HTERT RPE-1 (cell line): Measurements from ENCODE around the gene CLASP1.
"Not testable (repeated sequence)": the region's sequence is repeated elsewhere in the genome, so short reads cannot be mapped to it uniquely, and the experiment has no call there.

Source experiments
- in situ Hi-C: fragments of 300-500 bp; cut with MboI; formaldehyde crosslinking; loops from 4 replicates; pipeline ENCODE4 v1.14.3; 2020; ENCODE audit warnings: low sequenced_read_pairs

The CLASP1 gene

DNA sequence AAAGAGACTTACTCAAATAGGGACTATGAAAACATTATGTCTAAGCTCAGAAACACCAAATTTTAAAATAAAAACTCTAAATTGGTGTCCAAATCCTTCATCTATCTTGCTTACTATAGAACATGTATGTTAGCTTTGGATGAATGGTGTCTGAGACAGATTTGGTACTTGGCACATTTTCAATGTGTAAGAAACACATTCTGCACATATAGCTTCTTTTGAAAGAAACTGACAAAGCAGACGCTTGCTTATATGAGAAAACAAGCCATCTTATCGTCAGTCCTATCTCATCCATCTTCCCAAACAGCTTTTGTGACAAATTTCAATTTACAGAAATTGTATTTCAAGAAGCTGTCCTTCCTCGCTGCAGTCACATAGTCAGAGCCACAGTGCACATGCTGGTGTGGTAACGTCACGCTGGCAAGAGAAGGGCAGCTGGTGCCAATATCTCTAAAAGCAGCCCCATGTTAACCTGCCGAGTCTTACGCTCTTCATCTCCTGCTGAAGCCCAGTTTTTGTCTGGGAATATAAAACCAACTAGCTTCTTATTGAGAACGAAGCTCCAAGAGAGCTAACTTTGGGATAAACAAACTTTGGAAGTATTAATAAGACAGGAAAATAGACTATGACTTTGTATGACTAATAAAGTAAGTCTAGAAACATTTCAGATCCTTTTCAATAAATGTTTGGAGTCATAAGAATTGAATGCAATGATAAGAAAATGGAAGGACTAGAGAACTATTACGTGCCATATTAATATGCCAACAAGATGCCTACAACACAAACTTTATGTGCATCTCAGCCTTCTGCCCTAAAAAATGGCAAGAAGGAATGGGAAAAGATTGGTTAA is 289.3 kb downstream of the CLASP1 start:
- in situ Hi-C loops = no loop called here

DNA sequence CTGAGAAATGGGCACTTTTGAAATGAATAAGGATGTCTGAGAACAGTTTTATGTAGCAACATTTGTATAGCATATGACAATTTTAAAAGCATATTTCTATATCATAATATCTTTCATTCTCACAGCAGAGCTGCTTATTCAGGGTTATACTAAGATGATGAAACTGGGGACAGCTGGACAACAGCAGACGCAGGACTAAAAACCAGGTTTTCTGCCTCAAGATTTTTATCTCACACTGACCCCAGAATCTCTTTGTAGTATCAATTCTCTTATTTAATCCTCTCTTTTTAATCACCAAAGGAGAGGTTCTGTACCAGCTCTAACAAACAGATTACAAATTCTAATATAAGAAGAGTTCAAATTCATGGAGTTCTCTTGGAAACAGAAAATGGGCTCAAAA is 290.1 kb downstream of the CLASP1 start:
- in situ Hi-C loops = no loop called here

DNA sequence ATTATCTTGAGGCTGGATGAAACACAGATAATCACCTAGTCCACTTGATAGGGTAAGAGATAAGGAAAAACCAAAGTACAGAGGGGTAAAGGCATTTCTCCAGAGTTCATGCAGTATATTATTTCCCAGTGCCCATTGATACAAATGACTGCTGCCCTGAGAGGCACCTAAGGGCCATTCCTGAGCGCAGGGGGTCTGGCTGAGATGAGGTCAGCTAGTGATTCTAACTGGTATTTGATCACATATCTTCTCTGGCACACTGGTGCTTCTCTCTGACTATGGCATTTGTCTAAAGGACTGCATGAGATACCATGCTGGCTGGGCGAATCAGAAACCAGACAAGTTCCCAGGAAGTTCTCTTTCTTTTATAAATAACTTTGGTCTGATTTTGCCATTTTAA is 291.0 kb downstream of the CLASP1 start:
- in situ Hi-C loops = no loop called here

DNA sequence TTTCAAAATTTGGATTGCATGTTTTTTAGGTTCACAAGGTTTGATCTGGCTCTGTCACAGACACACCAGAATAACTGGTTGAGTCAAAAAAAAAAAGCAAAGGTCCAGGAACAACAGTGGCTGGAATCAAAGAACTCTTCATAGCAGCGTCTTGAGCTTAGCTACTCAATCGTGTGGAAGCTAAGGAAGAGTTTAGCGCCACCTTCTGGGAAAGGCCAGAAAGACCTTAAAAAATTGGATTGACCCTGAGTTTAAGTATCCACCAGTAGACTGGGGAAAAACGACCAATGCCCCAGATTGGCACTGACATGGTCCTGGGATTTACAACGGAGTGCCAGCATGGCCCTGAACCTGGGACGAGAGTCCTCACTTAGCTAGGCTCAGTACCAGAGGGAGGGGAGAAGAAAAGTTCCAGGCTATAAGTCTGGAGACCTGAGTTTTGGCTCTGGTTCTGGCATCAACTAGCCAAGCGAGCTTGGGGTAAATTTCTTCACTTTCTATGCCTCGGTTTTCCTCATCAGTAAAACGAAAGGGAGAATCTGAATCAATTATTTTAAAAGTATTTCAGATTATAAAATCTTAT is 293.1 kb downstream of the CLASP1 start:
- in situ Hi-C loops = no loop called here

DNA sequence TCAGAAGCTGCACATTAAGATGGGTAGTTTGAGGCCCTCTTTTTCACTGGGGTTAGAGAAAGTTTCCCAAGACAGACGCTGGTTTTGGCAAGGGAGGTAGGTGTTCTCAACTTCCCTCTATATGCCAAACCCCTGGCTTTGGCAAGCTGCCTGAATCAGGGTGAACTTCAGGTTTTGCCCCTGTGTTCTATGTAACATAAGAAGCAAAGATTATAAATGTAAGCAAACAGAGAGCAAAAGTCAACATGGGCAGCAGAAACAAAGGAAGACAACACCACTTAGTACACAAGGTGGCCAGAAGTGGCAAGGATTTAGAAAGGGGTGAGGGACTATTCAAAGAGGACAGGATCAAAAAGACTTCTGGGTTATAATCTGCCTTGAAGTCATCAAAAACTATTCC is 293.8 kb downstream of the CLASP1 start:
- in situ Hi-C loops = no loop called here

DNA sequence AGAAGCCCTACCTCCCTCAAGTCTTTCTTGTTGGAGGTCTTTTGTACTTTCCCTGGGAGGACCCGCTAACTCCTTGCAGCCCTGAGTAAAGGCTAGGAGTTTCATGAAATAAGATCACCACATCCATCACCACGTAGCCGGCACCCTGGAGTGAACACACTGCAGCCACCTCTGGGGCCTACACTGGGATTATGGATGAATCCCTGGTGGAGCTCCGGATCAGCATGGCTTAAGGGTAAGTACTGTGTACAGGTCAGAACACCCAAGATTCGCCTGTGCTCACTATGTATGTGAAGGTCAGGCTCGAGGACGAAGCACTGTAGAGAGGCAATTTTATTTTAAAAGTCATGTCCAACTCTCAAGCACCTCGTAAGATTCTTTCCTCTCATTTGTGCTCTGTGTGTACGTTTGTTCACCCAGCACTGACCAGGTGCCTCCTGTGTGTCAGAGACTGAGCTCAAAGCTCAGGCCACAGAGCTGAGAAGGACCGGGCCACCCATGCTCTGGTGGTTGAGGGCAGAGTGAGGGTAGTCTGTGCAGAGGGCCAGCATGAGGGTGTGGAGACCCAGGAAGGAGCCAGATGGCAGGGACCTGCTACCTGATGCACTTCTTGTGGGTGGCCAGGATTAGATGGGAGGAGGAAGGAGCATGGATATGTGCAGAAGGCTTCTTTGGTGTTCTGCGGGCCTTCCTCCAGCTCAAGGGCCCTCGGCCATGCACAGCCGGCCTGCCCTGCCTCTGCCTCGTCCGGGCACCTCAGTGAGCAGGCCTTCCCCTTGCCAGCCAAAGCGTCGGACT is 297.5 kb downstream of the CLASP1 start:
- in situ Hi-C loops = no loop called here

DNA sequence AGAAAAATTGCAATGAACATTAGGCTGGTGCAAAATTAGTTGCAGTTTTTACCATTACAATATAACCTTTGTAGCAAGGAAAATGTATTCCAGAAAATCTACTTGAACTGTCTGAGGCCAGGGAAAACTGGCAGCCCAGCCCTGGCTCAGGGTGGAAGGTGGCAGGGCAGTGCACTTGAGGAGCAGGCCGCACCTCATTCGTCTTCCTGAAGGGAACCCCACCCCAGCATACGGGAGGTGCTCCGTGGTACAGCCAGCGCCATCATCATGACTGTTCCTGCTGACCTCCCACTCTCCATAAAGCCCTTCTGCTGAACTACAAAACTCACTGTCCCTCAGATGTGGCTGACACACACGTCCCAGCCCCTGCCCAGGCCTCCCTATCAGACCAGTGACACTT is 298.4 kb downstream of the CLASP1 start:
- in situ Hi-C loops = no loop called here

DNA sequence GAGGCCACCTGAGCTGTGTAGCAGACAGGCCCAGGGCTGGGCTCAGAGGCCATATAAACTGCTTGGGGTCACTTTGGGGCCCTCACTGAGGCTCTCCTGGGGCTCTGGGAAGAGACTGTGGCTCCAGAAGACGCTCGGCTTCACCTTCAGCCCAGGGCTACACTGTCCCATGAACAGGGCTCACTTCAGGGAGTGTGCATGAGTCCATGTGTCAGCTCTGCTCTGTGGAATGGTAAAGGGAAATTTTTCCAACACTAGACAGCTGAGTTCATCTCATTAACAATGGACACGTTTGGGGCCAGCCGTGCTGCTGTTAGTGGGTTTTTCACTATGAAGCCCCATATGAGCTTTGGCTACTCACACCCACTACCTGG is 298.9 kb downstream of the CLASP1 start:
- in situ Hi-C loops = no loop called here

DNA sequence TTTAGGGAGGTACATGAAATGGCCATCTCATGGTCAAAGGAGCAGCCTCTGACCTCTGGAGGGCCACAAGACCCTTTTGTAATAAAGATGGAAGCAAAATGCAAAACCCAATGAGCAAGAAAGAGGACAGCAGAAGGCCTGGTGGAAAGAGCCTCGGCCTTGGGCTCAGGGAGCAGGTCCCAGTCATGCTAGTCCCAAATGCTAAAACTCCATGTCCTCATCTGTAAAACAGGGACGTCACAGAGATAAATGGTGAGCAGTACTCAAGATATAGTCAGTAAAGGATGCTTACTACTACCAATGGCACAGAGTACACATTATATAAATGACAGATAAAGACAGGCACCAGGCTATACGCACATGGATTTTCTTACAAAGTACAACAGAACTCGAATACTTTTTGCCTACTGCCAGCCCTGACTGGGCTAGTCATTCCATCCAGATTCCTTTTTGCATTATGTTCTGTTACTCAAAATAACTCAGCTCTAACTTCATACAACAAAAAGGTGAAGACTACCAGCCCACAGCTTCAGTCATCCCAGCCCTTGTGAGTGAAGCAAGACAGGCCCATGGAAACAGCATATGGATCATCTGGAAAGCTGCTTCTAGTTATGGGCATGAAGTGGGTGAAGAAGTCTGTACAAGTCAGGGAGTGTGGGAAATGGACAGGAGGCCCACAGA is 299.4 kb downstream of the CLASP1 start:
- in situ Hi-C loops = no loop called here

DNA sequence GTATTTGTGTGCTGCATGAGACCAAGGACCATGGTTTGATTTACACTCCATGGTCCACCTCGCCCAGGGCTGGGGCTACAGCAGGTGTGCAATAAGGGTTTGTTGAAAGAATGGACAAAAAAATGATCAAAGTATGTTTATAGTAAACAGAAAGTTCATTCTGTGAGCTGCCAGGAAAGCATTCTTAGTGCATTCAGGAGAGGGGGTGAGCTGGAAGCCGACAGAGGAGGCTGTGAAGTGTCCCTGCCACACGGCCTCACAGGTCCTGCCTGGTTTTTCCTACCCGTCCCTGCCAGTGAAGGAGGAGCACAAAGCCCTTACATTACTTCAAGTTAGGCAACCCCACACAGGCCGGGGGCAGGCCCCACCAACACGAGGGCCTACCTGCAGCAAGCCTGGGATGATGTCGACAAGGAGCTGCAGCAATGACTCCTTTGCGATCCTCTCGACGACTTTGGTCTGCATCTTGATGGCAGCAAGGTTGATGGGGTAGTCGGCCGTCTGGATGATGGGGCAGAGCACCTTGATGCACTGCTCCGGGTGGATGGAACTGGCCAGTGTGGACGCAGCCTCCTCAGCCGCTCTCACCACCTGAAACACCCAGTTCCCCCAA is 301.0 kb downstream of the CLASP1 start:
- in situ Hi-C loops = no loop called here

DNA sequence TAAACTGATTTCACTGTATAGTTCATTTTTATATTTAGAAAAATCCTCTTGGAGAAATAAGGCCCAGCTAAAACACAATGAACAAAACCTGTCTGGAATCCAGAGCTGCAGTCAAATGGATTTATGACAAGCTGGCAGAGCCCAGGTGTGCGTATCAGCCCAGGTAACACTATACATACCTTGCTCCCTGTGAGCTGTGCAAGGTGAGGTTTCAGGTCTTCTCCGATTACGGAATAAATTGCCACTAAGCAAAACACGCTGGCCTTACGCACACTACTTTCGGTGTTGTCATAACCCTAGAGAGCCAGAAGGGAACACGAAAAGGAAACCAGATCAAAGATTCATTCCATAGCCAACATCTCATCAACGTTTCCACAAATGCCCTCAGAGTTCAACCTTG is 302.4 kb downstream of the CLASP1 start:
- in situ Hi-C loops = no loop called here

DNA sequence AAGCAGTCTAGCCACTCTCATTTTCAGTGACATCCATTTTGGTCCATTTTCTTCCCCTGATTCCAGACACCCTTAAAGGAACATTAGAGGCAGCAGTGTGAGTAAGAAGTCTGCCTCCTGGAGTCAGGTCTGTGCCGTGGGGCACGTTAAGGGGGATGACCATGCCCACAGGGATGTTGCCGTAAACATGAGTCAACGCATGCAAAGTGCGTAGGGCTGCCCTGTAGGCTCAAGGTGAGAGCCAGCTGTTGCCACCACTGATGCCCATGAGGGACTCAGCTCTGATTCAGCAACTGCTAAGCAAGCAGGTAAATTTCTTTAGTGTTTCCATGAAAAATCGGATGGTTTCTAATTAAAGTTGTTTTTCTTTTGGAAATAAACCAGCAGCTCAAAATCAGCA is 302.9 kb downstream of the CLASP1 start:
- in situ Hi-C loops = no loop called here

DNA sequence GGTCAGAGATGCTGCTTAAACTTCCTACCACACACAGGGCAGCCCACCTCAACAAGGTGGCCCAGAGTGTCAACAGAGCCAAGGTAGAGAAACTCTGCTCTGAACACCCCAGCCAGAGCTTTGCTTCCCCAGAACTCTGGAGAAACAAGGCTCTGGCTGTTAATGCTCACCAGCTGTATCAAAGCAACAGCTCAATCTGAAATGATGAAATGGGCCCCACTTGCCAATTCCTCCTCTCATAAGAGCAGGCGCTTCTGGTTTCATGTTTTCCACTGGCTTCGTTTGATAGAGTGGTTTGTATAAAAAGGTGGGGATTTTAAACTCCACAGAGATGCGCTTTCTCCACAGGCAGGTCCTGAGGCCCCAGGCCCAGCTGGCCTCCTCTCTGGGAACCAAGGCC is 303.4 kb downstream of the CLASP1 start:
- in situ Hi-C loops = no loop called here

DNA sequence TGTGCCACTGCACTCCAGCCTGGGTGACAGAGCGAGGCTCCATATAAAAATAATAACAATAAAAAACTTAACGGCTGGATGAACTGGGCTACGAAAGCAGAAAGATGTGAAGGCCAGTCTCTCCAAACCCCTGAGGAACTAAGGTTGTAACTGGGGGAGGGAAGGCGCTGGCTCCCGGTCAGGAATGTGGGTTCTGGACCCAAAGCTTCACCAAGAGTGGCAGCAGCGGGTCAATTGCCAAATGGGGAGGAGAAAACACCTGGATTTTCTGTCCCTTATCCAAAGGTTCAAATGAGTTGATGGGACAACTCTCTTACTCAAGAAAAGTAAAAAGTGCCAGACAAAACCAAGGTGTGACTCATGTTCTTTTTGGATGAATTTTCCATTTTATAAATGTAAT is 304.2 kb downstream of the CLASP1 start:
- in situ Hi-C loops = no loop called here

DNA sequence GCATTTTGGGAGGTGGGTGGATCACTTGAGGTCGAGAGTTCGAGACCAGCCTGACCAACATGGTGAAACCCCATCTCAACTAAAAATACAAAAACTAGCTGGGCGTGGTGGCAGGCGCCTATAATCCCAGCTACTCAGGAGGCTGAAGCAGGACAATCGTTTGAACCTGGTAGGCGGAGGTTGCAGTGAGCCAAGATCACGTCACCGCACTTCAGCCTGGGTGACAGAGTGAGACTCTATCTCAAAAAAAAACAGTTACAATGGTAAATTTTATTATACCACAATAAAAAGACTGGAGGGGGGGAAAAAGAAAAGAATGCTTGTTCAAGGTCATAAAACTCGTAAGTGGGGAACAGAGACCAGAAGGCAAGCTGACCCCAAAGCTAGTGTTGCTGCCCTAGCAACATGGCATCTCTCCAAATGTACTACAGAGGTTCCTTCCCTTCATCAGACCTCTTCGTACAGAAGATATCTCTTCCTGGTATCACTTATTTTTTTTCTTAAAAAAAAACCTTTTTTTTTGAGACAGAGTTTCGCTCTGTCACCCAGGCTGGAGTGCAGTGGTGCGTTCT is 305.3 kb downstream of the CLASP1 start:
- in situ Hi-C loops = not testable (repeated sequence)

DNA sequence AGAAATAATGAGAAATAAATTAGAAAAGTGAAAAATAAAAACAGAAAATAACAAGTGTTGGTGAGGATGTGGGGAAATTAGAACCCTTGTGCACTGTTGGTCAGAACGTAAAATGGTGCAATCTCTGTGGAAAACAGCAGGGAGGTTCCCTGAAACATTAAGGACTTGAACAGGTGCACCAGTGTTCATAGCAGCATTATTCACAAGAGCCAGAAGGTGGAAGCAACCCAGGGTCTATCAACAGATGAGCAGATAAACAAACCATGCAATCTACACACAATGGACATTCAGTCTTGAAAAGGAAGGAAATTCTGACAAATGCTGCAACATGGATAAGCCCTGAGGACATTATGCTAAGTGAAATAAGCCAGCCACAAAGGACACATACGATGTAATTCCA is 306.1 kb downstream of the CLASP1 start:
- in situ Hi-C loops = no loop called here

DNA sequence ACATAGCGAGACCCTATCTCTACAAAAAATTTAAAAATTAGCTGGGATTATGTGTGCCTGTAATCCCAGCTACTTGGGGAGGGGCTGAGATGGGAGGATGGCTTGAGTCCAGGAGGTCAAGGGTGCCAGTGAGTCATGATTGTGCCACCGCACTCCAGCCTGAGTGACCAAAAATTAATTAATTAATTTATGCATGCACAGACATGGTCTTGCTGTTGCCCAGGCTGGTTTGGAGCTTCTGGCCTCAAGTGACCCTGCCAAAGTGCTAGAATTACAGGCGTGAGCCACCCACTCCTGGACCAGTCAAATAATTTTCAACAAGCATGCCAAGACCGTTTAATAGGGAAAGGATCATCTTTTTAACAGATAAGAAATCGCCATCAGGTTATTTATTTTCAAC is 306.5 kb downstream of the CLASP1 start:
- in situ Hi-C loops = no loop called here

DNA sequence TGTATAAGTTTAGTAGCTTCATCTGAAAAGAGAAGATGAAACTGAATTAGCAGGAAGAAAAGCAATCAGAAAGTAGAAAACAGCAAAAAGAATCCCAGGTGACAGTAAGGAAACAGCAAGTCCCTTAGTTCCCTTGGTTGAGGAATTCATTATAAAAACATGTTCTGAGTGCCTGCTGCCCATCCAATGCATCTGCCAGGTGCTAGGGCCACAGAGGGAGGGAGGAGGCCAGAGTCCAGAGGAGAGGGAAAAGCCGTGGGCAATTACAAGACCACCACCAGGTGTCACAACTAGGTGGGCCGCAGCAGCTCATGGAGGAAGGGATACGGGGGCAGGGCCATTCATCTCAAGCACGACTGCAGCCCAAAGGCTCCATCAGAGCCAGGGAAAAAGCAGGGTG is 308.3 kb downstream of the CLASP1 start:
- in situ Hi-C loops = no loop called here

DNA sequence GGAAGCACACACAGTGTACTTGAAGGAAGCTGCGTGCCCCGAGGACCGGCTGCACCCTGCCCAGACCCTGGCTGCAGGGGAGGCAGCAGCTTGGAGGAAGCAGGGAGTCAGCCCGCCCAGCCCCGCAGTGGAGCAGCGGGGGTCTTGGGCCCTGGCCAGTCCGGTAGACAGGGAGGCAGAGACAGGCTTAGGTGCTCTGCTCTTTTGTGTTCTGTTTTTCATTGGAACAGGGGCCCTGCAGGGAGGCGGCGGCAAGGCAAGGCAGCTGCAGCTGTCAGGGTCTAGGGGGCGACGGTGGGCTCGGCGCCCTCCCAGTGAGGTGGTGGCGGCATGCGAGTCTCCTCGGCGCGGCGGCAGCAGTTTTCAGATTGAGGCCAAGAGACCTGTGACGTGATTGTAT is 311.0 kb downstream of the CLASP1 start:
- in situ Hi-C loops = no loop called here

DNA sequence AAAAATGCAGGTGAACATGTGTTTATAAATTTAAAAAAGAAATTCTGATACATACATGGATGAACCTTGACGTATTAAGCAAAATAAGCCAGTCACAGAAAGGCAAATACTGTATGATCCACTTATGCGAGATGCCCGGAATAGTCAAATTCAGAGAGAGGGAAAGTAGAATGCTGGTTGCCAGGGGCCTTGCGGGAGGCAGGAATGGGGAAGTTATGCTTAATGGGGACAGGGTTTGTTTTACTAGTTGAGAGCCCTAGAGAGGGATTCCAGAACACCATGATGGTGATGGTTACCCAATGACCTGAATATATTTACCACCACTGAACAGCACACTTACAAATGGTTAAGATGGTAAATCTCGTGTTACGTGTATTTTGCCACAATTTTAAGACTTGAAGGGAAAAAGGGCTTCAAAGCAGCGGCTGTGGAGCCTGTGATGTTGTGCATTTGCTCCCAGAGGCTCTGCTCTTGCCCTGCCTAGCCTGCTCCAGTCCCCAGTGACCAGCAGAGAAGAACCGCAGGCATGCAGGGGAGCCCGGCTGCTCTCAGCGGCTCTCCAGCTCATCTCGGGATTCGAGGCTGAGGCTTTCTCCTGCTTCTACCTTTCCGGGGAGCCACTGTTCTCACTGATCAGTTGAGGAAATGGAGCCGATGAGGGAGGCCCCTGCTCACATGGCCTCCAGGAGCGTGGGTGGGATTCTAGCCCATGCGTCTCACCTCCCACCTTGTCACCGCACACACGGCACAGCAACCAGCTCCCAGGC is 312.6 kb downstream of the CLASP1 start:
- in situ Hi-C loops = no loop called here
